ENCODE data around the gene CTNNA2. TPM values are rescaled to one million over a fixed set of nuclear protein-coding genes. Genes with fewer than 3 reads are reported as not detected.
A peak's percentile ranks its signal among the peaks of the same experiment; 100 is the strongest.

Gene CTNNA2
- total and polyA plus RNA-seq, 2 of the 8 experiments (the other 6 are each of a cell fraction or from before 2014, with no cell fraction given): 3.9 to 9.0 TPM

- TF ChIP-seq CEBPB (IDR thresholded peaks at IDR 0.05; ENCODE audit: low read depth, low read length): 0 out of 2 replicates have a peak, but pooled peaks have one; percentile 5
- TF ChIP-seq SP1 (IDR thresholded peaks at IDR 0.05; ENCODE audit: low read depth, low read length): no peak
- no peak for TF ChIP-seq BACH1 (IDR thresholded peaks at IDR 0.05; ENCODE audit: low read length)
- Histone ChIP-seq H3K4me3 (ENCODE audit: extremely low read depth in 1 of 4, insufficient read depth in 2 of 4, low read depth in 3 of 4, low read length in 4 of 4) (no peak overlapping the region), H3K4me2 (ENCODE audit: insufficient read depth in 1 of 2, low read depth in 2 of 2, low read length in 2 of 2) (no peak overlapping the region), H2AK5ac (ENCODE audit: low read depth, low read length) (no peak overlapping the region), H2BK120ac (replicated peaks; ENCODE audit: low read depth, low read length) (no peak overlapping the region), H3K56ac (replicated peaks; ENCODE audit: insufficient read length, low read depth, low read length) (no peak overlapping the region), H2BK5ac (ENCODE audit: low read depth, low read length) (no peak overlapping the region), H3K14ac (ENCODE audit: insufficient read length) (no peak overlapping the region), H3K9me3 (ENCODE audit: insufficient read depth in 2 of 2, low read depth in 1 of 2, low read length in 1 of 2) (no peaks in the 10 kb centered on the region), H3K23me2 (ENCODE audit: low read depth, low read length) (no peaks in the 10 kb centered on the region), H4K5ac (ENCODE audit: insufficient read length, low read depth, low read length) (no peak overlapping the region), H4K8ac (ENCODE audit: extremely low read depth, insufficient read depth, low read length) (no peak overlapping the region), H2BK20ac (ENCODE audit: low read length) (no peak overlapping the region), H3K18ac (ENCODE audit: extremely low read depth, low read length) (no peak overlapping the region), H3K27me3 (replicated peaks in 1 of 4; ENCODE audit: control insufficient read depth in 3 of 4, extremely low read depth in 1 of 4, insufficient read depth in 3 of 4, low read length in 3 of 4) (peaks cover 8 to 16% (median 12%) of the 10 kb centered on the region in 4 experiments; a peak in 5 of 7 replicates), H2BK15ac (ENCODE audit: low read length) (no peak overlapping the region), H3K9ac (replicated peaks in 1 of 4; ENCODE audit: extremely low read depth in 1 of 4, low read depth in 3 of 4, low read length in 3 of 4) (no peak overlapping the region), H3K4me1 (replicated peaks in 1 of 4; ENCODE audit: control insufficient read depth in 3 of 4, insufficient read depth in 4 of 4, low read length in 3 of 4) (peaks cover 0 to under 1% (median 0%) of the 10 kb centered on the region in 4 experiments; a peak in 2 of 7 replicates), H3K79me2 (ENCODE audit: control insufficient read depth in 1 of 2, insufficient read depth in 2 of 2, low read length in 2 of 2) (no peaks in the 10 kb centered on the region), H3K36me3 (ENCODE audit: control insufficient read depth in 2 of 4, insufficient read depth in 4 of 4, low read length in 3 of 4) (no peaks in the 10 kb centered on the region; a peak in 1 of 8 replicates), H4K20me1 (replicated peaks in 1 of 2; ENCODE audit: control insufficient read depth in 1 of 2, insufficient read depth in 2 of 2, low read length in 2 of 2) (no peaks in the 10 kb centered on the region), H4K91ac (replicated peaks; ENCODE audit: insufficient read length, low read length) (no peak overlapping the region), H2AFZ (ENCODE audit: low read length) (no peak overlapping the region), H3K4ac (replicated peaks; ENCODE audit: insufficient read length, low read depth, low read length) (no peak overlapping the region), H3K27ac (ENCODE audit: low read depth, low read length) (no peak overlapping the region), H3K23ac (ENCODE audit: insufficient read length) (no peak overlapping the region), H3K79me1 (ENCODE audit: low read depth, low read length) (no peaks in the 10 kb centered on the region), H2BK12ac (ENCODE audit: low read depth, low read length) (no peak overlapping the region)
- DNase-seq (ENCODE audit: low read depth in 1 of 2, low spot score in 2 of 2): no peak
- POLR2A ChIA-PET (ENCODE audit: partially characterized antibody): no interaction called here
- CTCF ChIA-PET (ENCODE audit: partially characterized antibody): no interaction called here
- no peak for FAIRE-seq
- 79% methylated on average over 6 of the region's 6 CpGs; no CpG with 5 or more reads in 1 of the 2 experiments for whole genome bisulfite sequencing, 2 experiments (ENCODE audit: extremely low coverage in 1 of 2, insufficient coverage in 1 of 2, insufficient read length in 1 of 2, insufficient replicate concordance in 2 of 2, low coverage in 1 of 2, low lambda C conversion rate in 2 of 2, missing lambda C conversion rate in 1 of 2)
Observed at GRCh38 chr2:80002568-80003157, 489.8 kb downstream of the CTNNA2 start.

Data from H1 (cell line).